ENCODE measurements around the gene MXRA7. TPM values are rescaled to one million over a fixed set of nuclear protein-coding genes. Genes with fewer than 3 reads are reported as not detected.

Gene MXRA7
- total RNA-seq, 1 experiment from 2014 or later = 33.6 TPM

GRCh38 chr17:76660656-76661042 lies 50.1 kb downstream of the MXRA7 start:
- Mint-ChIP-seq H3K27me3 (ENCODE audit: insufficient read depth, unreplicated experiment) (no peaks in the 10 kb centered on the region), H3K4me3 (ENCODE audit: unreplicated experiment) (no peak overlapping the region), H3K27ac (ENCODE audit: low read depth, unreplicated experiment) (no peak overlapping the region), H3K9me3 (ENCODE audit: unreplicated experiment) (no peaks in the 10 kb centered on the region), H3K36me3 (ENCODE audit: insufficient read depth, unreplicated experiment) (no peaks in the 10 kb centered on the region), H3K4me1 (ENCODE audit: insufficient read depth, unreplicated experiment) (peaks cover 9% of the 10 kb centered on the region)
- POLR2A ChIA-PET = interaction anchor here (0.7 to 3.9 kb wide), 3 partner anchors 9 to 11 kb away, joined by 3 to 12 read pairs (median 4); no protein-coding TSS in a partner anchor
- intact Hi-C loops (cut with micrococcal nuclease) = no loop called here
- no TSS peak for BruUV-seq (replicated peaks)
- CTCF ChIA-PET = interaction anchor here (0.5 kb wide), 1 partner anchor 200 kb away, joined by 3 read pairs; no protein-coding TSS in a partner anchor
- DNase-seq (ENCODE audit: unreplicated experiment) = peak; percentile 17
- TF ChIP-seq CTCF (IDR thresholded peaks at IDR 0.05; ENCODE audit: unreplicated experiment) = no peak

- POLR2A ChIA-PET = interaction anchor here (0.7 to 3.9 kb wide), 3 partner anchors 9 to 12 kb away, joined by 3 to 12 read pairs (median 4); no protein-coding TSS in a partner anchor
- CTCF ChIA-PET = no interaction called here
Observed at GRCh38 chr17:76659928-76660655, 50.7 kb downstream of the MXRA7 start.

GRCh38 chr17:76658242-76658662 lies 52.5 kb downstream of the MXRA7 start:
- Mint-ChIP-seq H3K4me3 (ENCODE audit: unreplicated experiment) (no peak overlapping the region), H3K36me3 (ENCODE audit: insufficient read depth, unreplicated experiment) (peaks cover 1% of the 10 kb centered on the region), H3K27me3 (ENCODE audit: insufficient read depth, unreplicated experiment) (no peaks in the 10 kb centered on the region), H3K9me3 (ENCODE audit: unreplicated experiment) (no peaks in the 10 kb centered on the region), H3K4me1 (ENCODE audit: insufficient read depth, unreplicated experiment) (peaks cover 9% of the 10 kb centered on the region), H3K27ac (ENCODE audit: low read depth, unreplicated experiment) (no peak overlapping the region)
- no peak for DNase-seq (ENCODE audit: unreplicated experiment)
- ChIA-PET CTCF (no interaction called here), POLR2A (no interaction called here)
- BruUV-seq (replicated peaks) = no TSS peak
- intact Hi-C loops (cut with micrococcal nuclease) = no loop called here
- no peak for TF ChIP-seq CTCF (IDR thresholded peaks at IDR 0.05; ENCODE audit: unreplicated experiment)

More at GRCh38 chr17:76659928-76660655, 50.7 kb downstream of the MXRA7 start:
- Mint-ChIP-seq H3K27me3 (ENCODE audit: insufficient read depth, unreplicated experiment) (no peaks in the 10 kb centered on the region), H3K9me3 (ENCODE audit: unreplicated experiment) (no peaks in the 10 kb centered on the region), H3K4me3 (ENCODE audit: unreplicated experiment) (no peak overlapping the region), H3K4me1 (ENCODE audit: insufficient read depth, unreplicated experiment) (peaks cover 9% of the 10 kb centered on the region), H3K36me3 (ENCODE audit: insufficient read depth, unreplicated experiment) (no peaks in the 10 kb centered on the region), H3K27ac (ENCODE audit: low read depth, unreplicated experiment) (no peak overlapping the region)
- intact Hi-C loops (cut with micrococcal nuclease) = no loop called here
- DNase-seq (ENCODE audit: unreplicated experiment) = peak; percentile 30
- BruUV-seq (replicated peaks) = no TSS peak
- TF ChIP-seq CTCF (IDR thresholded peaks at IDR 0.05; ENCODE audit: unreplicated experiment) = no peak

GRCh38 chr17:76657505-76658241 lies 53.1 kb downstream of the MXRA7 start:
- no peak overlapping the region for H3K27ac Mint-ChIP-seq (ENCODE audit: low read depth, unreplicated experiment)
- H3K36me3 Mint-ChIP-seq (ENCODE audit: insufficient read depth, unreplicated experiment) = peaks cover 6% of the 10 kb centered on the region
- no TSS peak for BruUV-seq (replicated peaks)
- H3K27me3 Mint-ChIP-seq (ENCODE audit: insufficient read depth, unreplicated experiment) = no peaks in the 10 kb centered on the region
- no peak overlapping the region for H3K4me3 Mint-ChIP-seq (ENCODE audit: unreplicated experiment)
- CTCF ChIA-PET = interaction anchor here (0.6 kb wide), 1 partner anchor 1456 kb away, joined by 3 read pairs; no protein-coding TSS in a partner anchor
- DNase-seq (ENCODE audit: unreplicated experiment) = no peak
- intact Hi-C loops (cut with micrococcal nuclease) = no loop called here
- peaks cover 9% of the 10 kb centered on the region for H3K4me1 Mint-ChIP-seq (ENCODE audit: insufficient read depth, unreplicated experiment)
- TF ChIP-seq CTCF (IDR thresholded peaks at IDR 0.05; ENCODE audit: unreplicated experiment) = no peak
- POLR2A ChIA-PET = no interaction called here
- H3K9me3 Mint-ChIP-seq (ENCODE audit: unreplicated experiment) = no peaks in the 10 kb centered on the region
